ENCODE measurements around the gene ANXA10. TPM values are rescaled to one million over a fixed set of nuclear protein-coding genes. Genes with fewer than 3 reads are reported as not detected.

Gene ANXA10
- total RNA-seq, 3 donors from 2014 or later, result 0.34 TPM; not detected in 2

- ATAC-seq, result no peak
- TF ChIP-seq, protein P1, sequence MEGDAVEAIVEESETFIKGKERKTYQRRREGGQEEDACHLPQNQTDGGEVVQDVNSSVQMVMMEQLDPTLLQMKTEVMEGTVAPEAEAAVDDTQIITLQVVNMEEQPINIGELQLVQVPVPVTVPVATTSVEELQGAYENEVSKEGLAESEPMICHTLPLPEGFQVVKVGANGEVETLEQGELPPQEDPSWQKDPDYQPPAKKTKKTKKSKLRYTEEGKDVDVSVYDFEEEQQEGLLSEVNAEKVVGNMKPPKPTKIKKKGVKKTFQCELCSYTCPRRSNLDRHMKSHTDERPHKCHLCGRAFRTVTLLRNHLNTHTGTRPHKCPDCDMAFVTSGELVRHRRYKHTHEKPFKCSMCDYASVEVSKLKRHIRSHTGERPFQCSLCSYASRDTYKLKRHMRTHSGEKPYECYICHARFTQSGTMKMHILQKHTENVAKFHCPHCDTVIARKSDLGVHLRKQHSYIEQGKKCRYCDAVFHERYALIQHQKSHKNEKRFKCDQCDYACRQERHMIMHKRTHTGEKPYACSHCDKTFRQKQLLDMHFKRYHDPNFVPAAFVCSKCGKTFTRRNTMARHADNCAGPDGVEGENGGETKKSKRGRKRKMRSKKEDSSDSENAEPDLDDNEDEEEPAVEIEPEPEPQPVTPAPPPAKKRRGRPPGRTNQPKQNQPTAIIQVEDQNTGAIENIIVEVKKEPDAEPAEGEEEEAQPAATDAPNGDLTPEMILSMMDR (IDR thresholded peaks at IDR 0.05), result no peak
- H3K4me1 ChIP-seq (ENCODE audit: low read depth), result no peaks in the 10 kb centered on the region
- no peak overlapping the region for H3K4me3 ChIP-seq
- DNase-seq, result no peak
- H3K36me3 ChIP-seq (ENCODE audit: low read depth), result no peaks in the 10 kb centered on the region
- no peaks in the 10 kb centered on the region for H3K9me3 ChIP-seq
- intact Hi-C loops (cut with DNase I, micrococcal nuclease), result no loop called here
Observed at GRCh38 chr4:168174308-168174707, 82.0 kb downstream of the ANXA10 start.

- no peaks in the 10 kb centered on the region for H3K9me3 ChIP-seq
- intact Hi-C loops (cut with DNase I, micrococcal nuclease), result no loop called here
- TF ChIP-seq, protein P1 (IDR thresholded peaks at IDR 0.05), result no peak
- H3K4me3 ChIP-seq, result no peak overlapping the region
- no peaks in the 10 kb centered on the region for H3K4me1 ChIP-seq (ENCODE audit: low read depth)
- no peaks in the 10 kb centered on the region for H3K36me3 ChIP-seq (ENCODE audit: low read depth)
- no peak for ATAC-seq
- DNase-seq, result no peak
Observed at GRCh38 chr4:168177546-168178149, 85.3 kb downstream of the ANXA10 start.

GRCh38 chr4:168183717-168184571 is 91.6 kb downstream of the ANXA10 start:
- no peaks in the 10 kb centered on the region for H3K4me1 ChIP-seq (ENCODE audit: low read depth)
- ATAC-seq, result no peak

DNA sequence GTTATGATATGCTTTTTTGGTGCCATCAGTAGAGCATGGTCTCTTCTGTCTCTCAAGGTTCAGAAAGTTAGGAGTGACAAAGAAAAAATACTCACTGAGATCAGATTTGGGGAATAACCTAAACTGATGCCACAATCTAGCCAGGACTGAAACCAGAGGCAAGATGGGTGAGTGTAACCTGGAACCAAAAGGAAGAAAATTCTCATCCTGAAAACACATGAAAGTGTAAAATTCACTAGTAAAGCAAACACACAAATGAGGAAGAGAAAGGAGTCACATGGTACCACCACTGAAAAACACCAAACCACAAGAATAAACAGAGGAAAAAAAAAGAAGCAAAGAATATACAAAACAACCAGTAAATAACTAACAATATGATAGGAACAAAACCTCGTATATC is 96.4 kb downstream of the ANXA10 start:
- DNase-seq (no peak), ATAC-seq (no peak)
- no peaks in the 10 kb centered on the region for H3K36me3 ChIP-seq (ENCODE audit: low read depth)
- intact Hi-C loops (cut with DNase I, micrococcal nuclease), result no loop called here
- no peak overlapping the region for H3K4me3 ChIP-seq
- TF ChIP-seq, protein P1 (IDR thresholded peaks at IDR 0.05), result no peak
- no peaks in the 10 kb centered on the region for H3K9me3 ChIP-seq
- H3K4me1 ChIP-seq (ENCODE audit: low read depth), result no peaks in the 10 kb centered on the region

More at GRCh38 chr4:168183717-168184571, 91.6 kb downstream of the ANXA10 start:
- H3K36me3 ChIP-seq (ENCODE audit: low read depth), result no peaks in the 10 kb centered on the region
- intact Hi-C loops (cut with DNase I, micrococcal nuclease), result no loop called here
- TF ChIP-seq, protein P1 (IDR thresholded peaks at IDR 0.05), result no peak
- H3K9me3 ChIP-seq, result no peaks in the 10 kb centered on the region
- no peak overlapping the region for H3K4me3 ChIP-seq
- DNase-seq, result no peak

- Histone ChIP-seq H3K9me3 (peaks cover 5% of the 10 kb centered on the region), H3K4me3 (no peak overlapping the region), H3K36me3 (ENCODE audit: low read depth) (no peaks in the 10 kb centered on the region), H3K4me1 (ENCODE audit: low read depth) (peaks cover 7% of the 10 kb centered on the region)
- no peak for ATAC-seq
- TF ChIP-seq, protein P1 (IDR thresholded peaks at IDR 0.05), result no peak
- intact Hi-C loops (cut with DNase I, micrococcal nuclease), result no loop called here
- no peak for DNase-seq
Observed at GRCh38 chr4:168197926-168198325, 105.6 kb downstream of the ANXA10 start.
